HepG2 (cell line): ENCODE data around the gene INO80E. TPM values are rescaled to one million over a fixed set of nuclear protein-coding genes. Genes with fewer than 3 reads are reported as not detected.

Experiments used
- ATF3 ChIP-seq: sonication (generic); formaldehyde crosslinking; IDR thresholded peaks from 2 replicates; pipeline ENCODE4 v1.4.0; 2020; ENCODE audit warnings: missing genetic modification reagents
- CENPX ChIP-seq: sonication (generic); formaldehyde crosslinking; IDR thresholded peaks from 2 replicates; pipeline ENCODE4 v1.9.0; 2021; ENCODE audit warnings: mild to moderate bottlenecking, missing genetic modification reagents, moderate library complexity
- CERS6 ChIP-seq: sonication (generic); formaldehyde crosslinking; IDR thresholded peaks from 2 replicates; pipeline ENCODE4 v1.5.0; 2020; ENCODE audit warnings: missing genetic modification reagents
- DDIT3 ChIP-seq: sonication (generic); formaldehyde crosslinking; IDR thresholded peaks from 2 replicates; pipeline ENCODE4 v1.4.0; 2020; ENCODE audit warnings: mild to moderate bottlenecking, missing genetic modification reagents
- ELF3 ChIP-seq: IDR thresholded peaks from 2 replicates; pipeline ENCODE4 v1.6.1; 2016; ENCODE audit warnings: missing genetic modification reagents, missing compliant biosample characterization
- GABPB1 ChIP-seq: IDR thresholded peaks from 2 replicates; pipeline ENCODE4 v1.6.1; 2016; ENCODE audit warnings: mild to moderate bottlenecking, missing genetic modification reagents, moderate library complexity, missing compliant biosample characterization
- HMG20B ChIP-seq: conservative IDR thresholded peaks from 2 replicates; pipeline ENCODE4 v1.6.1; 2016; ENCODE audit warnings: missing genetic modification reagents, missing compliant biosample characterization
- KLF15 ChIP-seq: sonication (generic); formaldehyde crosslinking; IDR thresholded peaks from 2 replicates; pipeline ENCODE4 v1.8.1; 2023; ENCODE audit warnings: borderline replicate concordance, mild to moderate bottlenecking, inconsistent platforms, missing genetic modification reagents, mixed read lengths
- RFXANK ChIP-seq: IDR thresholded peaks from 2 replicates; pipeline ENCODE4 v1.6.1; 2016
- SNAPC4 ChIP-seq: sonication (generic); formaldehyde crosslinking; IDR thresholded peaks from 2 replicates; pipeline ENCODE4 v1.4.0; 2020; ENCODE audit warnings: mild to moderate bottlenecking, missing genetic modification reagents
- TBP ChIP-seq: sonication (generic); formaldehyde crosslinking; IDR thresholded peaks from 2 replicates; pipeline ENCODE4 v1.5.0; 2020; ENCODE audit warnings: missing genetic modification reagents
- ZBTB39 ChIP-seq: sonication (generic); formaldehyde crosslinking; IDR thresholded peaks from 2 replicates; pipeline ENCODE4 v1.5.0; 2020; ENCODE audit warnings: missing genetic modification reagents
- ZFP90 ChIP-seq: sonication (generic); formaldehyde crosslinking; IDR thresholded peaks from 2 replicates; pipeline ENCODE4 v1.8.0; 2022; ENCODE audit warnings: missing genetic modification reagents, mild to moderate bottlenecking, inconsistent platforms, borderline replicate concordance
- ZIK1 ChIP-seq: sonication (generic); formaldehyde crosslinking; IDR thresholded peaks from 2 replicates; pipeline ENCODE4 v1.5.0; 2020; ENCODE audit warnings: mild to moderate bottlenecking, low read depth, missing genetic modification reagents, borderline replicate concordance
- ZNF124 ChIP-seq: sonication (generic); formaldehyde crosslinking; IDR thresholded peaks from 2 replicates; pipeline ENCODE4 v1.4.0; 2020; ENCODE audit warnings: missing genetic modification reagents
- ZNF292 ChIP-seq: sonication (generic); formaldehyde crosslinking; IDR thresholded peaks from 2 replicates; pipeline ENCODE4 v1.8.1; 2022; ENCODE audit warnings: mild to moderate bottlenecking, low read depth, missing genetic modification reagents, borderline replicate concordance
- ZNF329 ChIP-seq: sonication (generic); formaldehyde crosslinking; IDR thresholded peaks from 2 replicates; pipeline ENCODE4 v1.9.0; 2021; ENCODE audit warnings: low read depth, mild to moderate bottlenecking, missing genetic modification reagents
- ZNF577 ChIP-seq: sonication (generic); formaldehyde crosslinking; IDR thresholded peaks from 2 replicates; pipeline ENCODE4 v1.4.0; 2020; ENCODE audit warnings: mild to moderate bottlenecking, low read depth, missing genetic modification reagents, borderline replicate concordance
- ZNF749 ChIP-seq: sonication (generic); formaldehyde crosslinking; IDR thresholded peaks from 2 replicates; pipeline ENCODE4 v1.8.0; 2022; ENCODE audit warnings: mild to moderate bottlenecking, missing genetic modification reagents, moderate library complexity, borderline replicate concordance
- polyA plus RNA-seq, 8 experiments: library from polyadenylated mRNA; depleted of rRNA in 3 of 8; stranded (reverse) in 7 of 8; unstranded in 1 of 8; fragments of >200 nt; fragmentation: Illumina TruSeq in 4 of 8; extraction: Trizol in 4 of 8; gene quantifications; 2 replicates each; pipeline versions ENCODE4 v1.2.1 to v1.2.3, GENCODE V29; 2011 to 2016; ENCODE audit warnings: low read depth in 4 of 8, missing spikeins in 1 of 8, mixed read lengths in 1 of 8; ENCODE audit not compliant: insufficient read depth in 1 of 8
- total RNA-seq, 5 experiments: library from RNA; depleted of rRNA; stranded (reverse); fragments of >200 nt; fragmentation: Illumina TruSeq; extraction: Trizol; gene quantifications; 2 replicates each; pipeline ENCODE4 v1.2.3, GENCODE V29; 2016; ENCODE audit warnings: low read depth in 1 of 5

INO80E gene
- total and polyA plus RNA-seq, 2 of the 13 experiments (the other 11 are each of a cell fraction or from before 2014, with no cell fraction given) = 25.8 to 45.6 TPM

GRCh38 chr16:29995911-29996765 is at the start of gene INO80E (continued):
- peak; percentile 88; the same call in 1 of the 2 replicates for TF ChIP-seq ZBTB39 (CRISPR knock-in tag)
- peak; percentile 86 for TF ChIP-seq ELF3 (CRISPR knock-in tag)
- TF ChIP-seq ZNF329 (CRISPR knock-in tag) = peak; percentile 37; the same call in 1 of the 2 replicates
- TF ChIP-seq KLF15 (CRISPR knock-in tag) = peak; percentile 80; the same call in 1 of the 2 replicates
- peak; percentile 28 for TF ChIP-seq SNAPC4 (CRISPR knock-in tag)
- TF ChIP-seq ZNF124 (CRISPR knock-in tag) = 0 out of 2 replicates have a peak, but pooled peaks have one; percentile 47
- TF ChIP-seq RFXANK = no peak
- no peak for TF ChIP-seq ZNF577 (CRISPR knock-in tag)
- peak; percentile 79 for TF ChIP-seq ATF3 (CRISPR knock-in tag)
- 0 out of 2 replicates have a peak, but pooled peaks have one; percentile 29 for TF ChIP-seq ZNF292 (CRISPR knock-in tag)
- no peak; the same call in 1 of the 2 replicates for TF ChIP-seq HMG20B (CRISPR knock-in tag)
- no peak for TF ChIP-seq CERS6 (CRISPR knock-in tag)
- no peak for TF ChIP-seq CENPX
- TF ChIP-seq ZFP90 (CRISPR knock-in tag) = no peak
- TF ChIP-seq TBP (CRISPR knock-in tag) = peak; percentile 96; the same call in 1 of the 2 replicates
- TF ChIP-seq GABPB1 (CRISPR knock-in tag) = peak; percentile 97
- TF ChIP-seq DDIT3 (CRISPR knock-in tag) = no peak
- peak; percentile 41; the same call in 1 of the 2 replicates for TF ChIP-seq ZNF749 (CRISPR knock-in tag)
- TF ChIP-seq ZIK1 = peak; percentile 77
